22Rv1 (cell line): ENCODE results near the gene RHBDD2.
"Not testable (repeated sequence)": the region's sequence is repeated elsewhere in the genome, so short reads cannot be mapped to it uniquely, and the experiment has no call there.

ENCODE experiments used
- CTCF ChIP-seq: fragments of 450-650 bp; IDR thresholded peaks from 2 replicates; pipeline ENCODE4 v1.5.1; 2017; ENCODE audit warnings: mild to moderate bottlenecking
- ZFX ChIP-seq: fragments of 450-650 bp; IDR thresholded peaks from 2 replicates; pipeline ENCODE4 v1.6.1; 2017; ENCODE audit warnings: antibody characterized with exemption, borderline replicate concordance

DNA sequence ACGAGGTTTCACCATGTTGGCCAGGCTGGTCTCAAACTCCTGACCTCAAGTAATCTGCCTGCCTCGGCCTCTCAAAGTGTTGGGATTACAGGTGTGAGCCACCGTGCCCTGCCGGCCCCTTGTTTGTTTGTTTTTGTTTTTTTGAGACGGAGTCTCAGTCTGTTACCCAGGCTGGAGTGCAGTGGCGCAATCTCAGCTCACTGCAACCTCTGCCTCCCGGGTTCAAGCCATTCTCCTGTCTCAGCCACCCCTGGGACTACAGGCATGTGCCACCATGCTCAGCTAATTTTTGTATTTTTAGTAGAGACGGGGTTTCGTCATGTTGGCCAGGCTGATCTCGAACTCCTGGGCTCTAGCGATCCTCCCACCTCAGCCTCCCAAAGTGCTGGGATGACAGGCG, 32.4 kb downstream of the RHBDD2 start:
- TF ChIP-seq CTCF, ZFX: not testable (repeated sequence)
